Measurements from ENCODE around the gene CDHR1.

The CDHR1 gene

GRCh38 chr10:84201682-84202081 is 7.3 kb downstream of the CDHR1 start:
- DNase-seq, result no peak

- DNase-seq, result no peak
These were observed 8.0 kb downstream of the CDHR1 start for GRCh38 chr10:84202349-84202748.

- DNase-seq, result peak; percentile 6
These were observed 9.8 kb downstream of the CDHR1 start for GRCh38 chr10:84204122-84204521.

- DNase-seq, result no peak
These were observed 10.3 kb downstream of the CDHR1 start for GRCh38 chr10:84204610-84205009.

GRCh38 chr10:84205049-84205852 is 10.9 kb downstream of the CDHR1 start:
- peak; percentile 52 for DNase-seq

- DNase-seq, result no peak
These were observed 11.7 kb downstream of the CDHR1 start for GRCh38 chr10:84205853-84206525.

- DNase-seq, result no peak
These were observed 13.7 kb downstream of the CDHR1 start for GRCh38 chr10:84208023-84208422.

- no peak for DNase-seq
These were observed 17.2 kb downstream of the CDHR1 start for GRCh38 chr10:84211566-84211965.

GRCh38 chr10:84212014-84212413 is 17.7 kb downstream of the CDHR1 start:
- no peak for DNase-seq

- no peak for DNase-seq
These were observed 18.7 kb downstream of the CDHR1 start for GRCh38 chr10:84213076-84213475.

- DNase-seq, result no peak
These were observed 19.8 kb downstream of the CDHR1 start for GRCh38 chr10:84214046-84214572.

- DNase-seq, result peak; percentile 27
These were observed 20.4 kb downstream of the CDHR1 start for GRCh38 chr10:84214612-84215235.

GRCh38 chr10:84216834-84217233 is 22.5 kb downstream of the CDHR1 start:
- no peak for DNase-seq

- DNase-seq, result no peak
These were observed 23.4 kb downstream of the CDHR1 start for GRCh38 chr10:84217746-84218145.

- DNase-seq, result no peak
These were observed 27.6 kb downstream of the CDHR1 start for GRCh38 chr10:84221916-84222315.

- no peak for DNase-seq
These were observed 30.2 kb downstream of the CDHR1 start for GRCh38 chr10:84224411-84225028.

- no peak for DNase-seq
These were observed 31.3 kb downstream of the CDHR1 start, which contains the start of gene LRIT2 for GRCh38 chr10:84225427-84226173. TSS of gene LRIT2 (minus strand) at chr10:84225544. CDS start at chr10:84225520, 24 bp downstream.

GRCh38 chr10:84226616-84227015 is 32.3 kb downstream of the CDHR1 start:
- no peak for DNase-seq

GRCh38 chr10:84227810-84228209 is 33.5 kb downstream of the CDHR1 start:
- no peak for DNase-seq

- DNase-seq, result no peak
These were observed 36.0 kb downstream of the CDHR1 start for GRCh38 chr10:84230359-84230758.

GRCh38 chr10:84232376-84232775 is 38.0 kb downstream of the CDHR1 start:
- DNase-seq, result no peak

- DNase-seq, result no peak
These were observed 39.6 kb downstream of the CDHR1 start for GRCh38 chr10:84233940-84234339.
